Right lung (tissue), 10 donors: ENCODE results near the gene EHBP1L1. TPM values are rescaled to one million over a fixed set of nuclear protein-coding genes. Genes with fewer than 3 reads are reported as not detected.
A peak's percentile ranks its signal among the peaks of the same experiment; 100 is the strongest.

Source experiments
- DNase-seq, 2 donors: peaks; one replicate each; pipeline ENCODE4 v3.0.0-alpha.2; 2013
- long read RNA-seq, 8 donors: transcript quantifications; one replicate each; lab custom pipeline, GENCODE V29; 2026
- polyA plus RNA-seq, 5 donors: library from polyadenylated mRNA; unstranded; fragments of 120-200 nt; gene quantifications; one replicate each; pipeline versions ENCODE4 v1.2.1 to v1.2.3, GENCODE V29; 2013; ENCODE audit warnings: inconsistent platforms in 1 of 5, low replicate concordance in 1 of 5; ENCODE audit not compliant: insufficient read length in 5 of 5, insufficient read depth in 1 of 5

Gene EHBP1L1
- polyA plus RNA-seq, result 10 to 100 TPM; 25.0 to 47.6 (median 36.5) TPM
- long read RNA-seq, donor 1, transcript EHBP1L1-202 (1 exons, 3,169 nt), result major isoform, 10 of 14 reads
- long read RNA-seq, donor 1, partial matches to known transcripts, result 0 of 14 reads
- long read RNA-seq, donor 1, other reads (novel, unspliced or antisense), result 0 of 14 reads
- long read RNA-seq, donor 2, partial matches to known transcripts, result 0 of 3 reads
- long read RNA-seq, donor 2, other reads (novel, unspliced or antisense), result 0 of 3 reads
- long read RNA-seq, donor 3, transcript EHBP1L1-209 (3 exons, 769 nt), result minor isoform, 5 of 11 reads
- long read RNA-seq, donor 3, transcript EHBP1L1-202 (1 exons, 3,169 nt), result major isoform, 6 of 11 reads
- long read RNA-seq, donor 3, partial matches to known transcripts, result 0 of 11 reads
- long read RNA-seq, donor 3, other reads (novel, unspliced or antisense), result 0 of 11 reads
- long read RNA-seq, donor 4, transcript EHBP1L1-202 (1 exons, 3,169 nt), result major isoform, 10 of 12 reads
- long read RNA-seq, donor 4, partial matches to known transcripts, result 0 of 12 reads
- long read RNA-seq, donor 4, other reads (novel, unspliced or antisense), result 0 of 12 reads
- long read RNA-seq, donor 5, transcript EHBP1L1-202 (1 exons, 3,169 nt), result major isoform, 7 of 34 reads
- long read RNA-seq, donor 5, partial matches to known transcripts, result 25 of 34 reads
- long read RNA-seq, donor 5, other reads (novel, unspliced or antisense), result 0 of 34 reads
- long read RNA-seq, donor 6, full-length matches to known transcripts, result 21 of 21 reads
- long read RNA-seq, donor 6, partial matches to known transcripts, result 0 of 21 reads
- long read RNA-seq, donor 6, other reads (novel, unspliced or antisense), result 0 of 21 reads
- long read RNA-seq, donor 7, transcript EHBP1L1-202 (1 exons, 3,169 nt), result major isoform, 19 of 20 reads
- long read RNA-seq, donor 7, partial matches to known transcripts, result 0 of 20 reads
- long read RNA-seq, donor 7, other reads (novel, unspliced or antisense), result 0 of 20 reads
- long read RNA-seq, donor 8, partial matches to known transcripts, result 0 of 3 reads
- long read RNA-seq, donor 8, other reads (novel, unspliced or antisense), result 0 of 3 reads

GRCh38 chr11:65575568-65576231 is at the start of gene EHBP1L1:
Gene EHBP1L1 (plus strand): TSS chr11:65576053. CDS start chr11:65576303, 250 bp downstream.
- no peak for DNase-seq

GRCh38 chr11:65526744-65527143 is 49.1 kb upstream of the EHBP1L1 start:
- DNase-seq, result no peak

GRCh38 chr11:65528819-65529350 is 47.0 kb upstream of the EHBP1L1 start:
- no peak for DNase-seq

- no peak for DNase-seq
Measured at GRCh38 chr11:65529475-65530156, 46.2 kb upstream of the EHBP1L1 start.

GRCh38 chr11:65530157-65530496 is 45.7 kb upstream of the EHBP1L1 start:
- no peak for DNase-seq

- no peak for DNase-seq
Measured at GRCh38 chr11:65532388-65533064, 43.3 kb upstream of the EHBP1L1 start.

GRCh38 chr11:65535102-65535501 is 40.8 kb upstream of the EHBP1L1 start:
- no peak for DNase-seq

- DNase-seq, result no peak
Measured at GRCh38 chr11:65536412-65537295, 39.2 kb upstream of the EHBP1L1 start.

- no peak for DNase-seq
Measured at GRCh38 chr11:65537296-65537597, 38.6 kb upstream of the EHBP1L1 start.

- no peak for DNase-seq
Measured at GRCh38 chr11:65537620-65538231, 38.1 kb upstream of the EHBP1L1 start.

- DNase-seq, result no peak
Measured at GRCh38 chr11:65538232-65538914, 37.5 kb upstream of the EHBP1L1 start.

GRCh38 chr11:65538915-65539743 is 36.7 kb upstream of the EHBP1L1 start:
- DNase-seq, result no peak

- DNase-seq, result no peak
Measured at GRCh38 chr11:65539744-65540289, 36.0 kb upstream of the EHBP1L1 start.

- DNase-seq, result peak; percentile 81 to 82
Measured at GRCh38 chr11:65540290-65541092, 35.4 kb upstream of the EHBP1L1 start.

- peak in 1 of 2 donors; percentile 48 for DNase-seq
Measured at GRCh38 chr11:65541093-65541982, 34.5 kb upstream of the EHBP1L1 start.
